ENCODE results near the gene MXD1.
A peak's percentile ranks its signal among the peaks of the same experiment; 100 is the strongest.

MXD1 gene

GRCh38 chr2:69914164-69914949, 552 bp upstream of the MXD1 start:
- peaks cover 5 to 28% of the 10 kb centered on the region in 2 experiments for H3K36me3 ChIP-seq (ENCODE audit: control insufficient read depth in 2 of 2, insufficient read depth in 1 of 2, low read length in 2 of 2)
- ChIA-PET POLR2A (interaction anchor here (0.6 to 4.3 kb wide), 50 partner anchors 9 to 477 kb away, joined by 3 to 56 read pairs (median 5); partner anchors contain the start of genes ANXA4, C2orf42, FAM136A and NFU1), CTCF (interaction anchor here (0.6 to 6.0 kb wide), 19 partner anchors 10 to 729 kb away, joined by 3 to 74 read pairs (median 6); partner anchors contain the start of genes FAM136A, SNRNP27 and SNRPG)
- no peaks in the 10 kb centered on the region for H3K9me3 ChIP-seq (ENCODE audit: control insufficient read depth, insufficient read depth, low read depth, low read length)
- peak overlapping the region; percentile 91 for H3K27ac ChIP-seq (ENCODE audit: extremely low read depth, low read depth, low read length)
- H3K4me1 ChIP-seq (ENCODE audit: control insufficient read depth, insufficient read depth, low read length), result no peaks in the 10 kb centered on the region
- peak overlapping the region; percentile 61 for H3K4me3 ChIP-seq (ENCODE audit: low read depth, low read length)
- TF ChIP-seq ZNF423 (tag by site-specific recombination; IDR thresholded peaks at IDR 0.05), result no peak
- no peak for TF ChIP-seq ZNF571 (tag by site-specific recombination; IDR thresholded peaks at IDR 0.05)
- TF ChIP-seq GLI4 (tag by site-specific recombination; IDR thresholded peaks at IDR 0.05), result no peak
- no peak for TF ChIP-seq ZNF433 (tag by site-specific recombination; IDR thresholded peaks at IDR 0.05; ENCODE audit: low read depth)
- no peak for TF ChIP-seq ZNF146 (tag by site-specific recombination; IDR thresholded peaks at IDR 0.05)
- TF ChIP-seq ZNF621 (tag by site-specific recombination; IDR thresholded peaks at IDR 0.05), result no peak
- no peak for TF ChIP-seq MYNN (tag by site-specific recombination; IDR thresholded peaks at IDR 0.05; ENCODE audit: borderline replicate concordance)
- TF ChIP-seq ZNF792 (tag by site-specific recombination; IDR thresholded peaks at IDR 0.05), result no peak
- TF ChIP-seq ZNF670 (tag by site-specific recombination; IDR thresholded peaks at IDR 0.05; ENCODE audit: low read depth), result no peak
- TF ChIP-seq ZNF645 (tag by site-specific recombination; IDR thresholded peaks at IDR 0.05), result no peak
- 0 out of 2 replicates have a peak, but pooled peaks have one; percentile 20 for TF ChIP-seq ZNF518A (tag by site-specific recombination; conservative IDR thresholded peaks at IDR 0.05; ENCODE audit: low read depth)
- peak; percentile 100 for TF ChIP-seq SCRT2 (tag by site-specific recombination; IDR thresholded peaks at IDR 0.05)
- no peak for TF ChIP-seq ZBTB1 (tag by site-specific recombination; IDR thresholded peaks at IDR 0.05)
- no peak for TF ChIP-seq ZNF416 (tag by site-specific recombination; IDR thresholded peaks at IDR 0.05)
- TF ChIP-seq PRDM1 (tag by site-specific recombination; IDR thresholded peaks at IDR 0.05), result no peak
- no peak for TF ChIP-seq HOXA7 (CRISPR knock-in tag; IDR thresholded peaks at IDR 0.05; ENCODE audit: borderline replicate concordance)
- TF ChIP-seq ZNF747 (tag by site-specific recombination; IDR thresholded peaks at IDR 0.05), result no peak
- TF ChIP-seq PBX3 (CRISPR knock-in tag; IDR thresholded peaks at IDR 0.05), result peak; percentile 53; the same call in 1 of the 2 replicates
- TF ChIP-seq ZNF548 (tag by site-specific recombination; IDR thresholded peaks at IDR 0.05), result no peak
- TF ChIP-seq WT1 (tag by site-specific recombination; IDR thresholded peaks at IDR 0.05), result peak; percentile 48
- TF ChIP-seq ZNF24 (tag by site-specific recombination; IDR thresholded peaks at IDR 0.05), result peak; percentile 48; the same call in 1 of the 2 replicates
- no peak for TF ChIP-seq ZBTB49 (tag by site-specific recombination; IDR thresholded peaks at IDR 0.05; ENCODE audit: low read depth)
- TF ChIP-seq GFI1B (tag by site-specific recombination; IDR thresholded peaks at IDR 0.05), result no peak
- TF ChIP-seq ZNF530 (tag by site-specific recombination; IDR thresholded peaks at IDR 0.05; ENCODE audit: low read depth), result no peak
- TF ChIP-seq ZBTB20 (tag by site-specific recombination; IDR thresholded peaks at IDR 0.05), result peak; percentile 82
- TF ChIP-seq GLIS2 (tag by site-specific recombination; IDR thresholded peaks at IDR 0.05), result no peak
- no peak for TF ChIP-seq PATZ1 (tag by site-specific recombination; IDR thresholded peaks at IDR 0.05)
